ENCODE data around the gene ZNF646.
A peak's percentile ranks its signal among the peaks of the same experiment; 100 is the strongest.
"Not testable (repeated sequence)": the region's sequence is repeated elsewhere in the genome, so short reads cannot be mapped to it uniquely, and the experiment has no call there.

The ZNF646 gene

DNA sequence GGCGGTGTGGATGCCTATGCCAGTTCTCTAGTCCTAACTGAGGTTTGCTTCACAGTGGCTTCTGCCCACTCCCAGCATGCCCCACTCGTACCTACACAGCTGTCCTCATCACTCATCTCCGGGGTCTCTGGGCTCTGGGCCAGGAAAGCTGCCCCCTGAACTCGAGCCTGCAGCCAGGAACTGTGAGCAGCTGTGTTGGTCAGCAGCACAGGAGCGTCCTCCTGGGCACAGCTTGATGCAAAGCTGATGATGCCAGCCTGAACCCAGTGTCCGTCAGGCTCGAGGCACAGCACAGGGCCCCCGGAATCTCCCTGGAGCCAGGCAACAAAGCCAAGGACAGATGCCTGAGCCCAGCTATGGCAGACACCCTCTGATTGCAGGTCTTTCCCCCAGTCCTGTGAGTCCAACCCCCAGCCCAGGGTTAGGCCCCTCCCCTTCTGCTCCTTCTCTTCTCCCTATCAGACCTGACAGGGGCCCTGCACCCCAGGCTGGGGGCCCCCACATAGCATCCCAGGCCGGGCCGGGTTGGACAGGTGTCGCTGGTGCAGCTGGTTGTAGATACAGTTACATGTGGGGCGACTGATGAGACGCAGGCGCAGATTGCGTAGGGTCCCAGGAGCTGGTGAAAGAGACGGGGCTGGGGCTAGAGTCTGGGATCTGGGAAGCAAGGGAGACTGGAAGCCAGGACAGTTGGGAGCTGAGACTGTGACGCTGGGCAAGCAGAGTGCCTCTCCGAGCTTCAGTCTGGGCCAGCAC, 11.8 kb downstream of the ZNF646 start:
- DNase-seq, result no peak

DNA sequence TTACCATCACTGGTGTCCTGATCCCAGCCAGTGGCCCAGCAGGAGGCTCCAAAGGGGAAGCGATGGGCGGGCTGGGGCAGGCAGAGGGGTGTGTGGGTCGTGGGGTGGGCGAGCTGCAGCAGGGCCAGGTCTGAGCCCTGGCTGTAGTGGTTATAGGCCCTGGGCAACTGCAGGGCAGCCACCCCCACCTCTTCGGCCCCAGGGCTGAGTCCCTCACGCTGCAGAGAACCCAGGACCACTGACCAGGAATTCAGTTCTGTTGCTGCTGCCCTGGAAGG, 12.3 kb downstream of the ZNF646 start:
- DNase-seq, result no peak

DNA sequence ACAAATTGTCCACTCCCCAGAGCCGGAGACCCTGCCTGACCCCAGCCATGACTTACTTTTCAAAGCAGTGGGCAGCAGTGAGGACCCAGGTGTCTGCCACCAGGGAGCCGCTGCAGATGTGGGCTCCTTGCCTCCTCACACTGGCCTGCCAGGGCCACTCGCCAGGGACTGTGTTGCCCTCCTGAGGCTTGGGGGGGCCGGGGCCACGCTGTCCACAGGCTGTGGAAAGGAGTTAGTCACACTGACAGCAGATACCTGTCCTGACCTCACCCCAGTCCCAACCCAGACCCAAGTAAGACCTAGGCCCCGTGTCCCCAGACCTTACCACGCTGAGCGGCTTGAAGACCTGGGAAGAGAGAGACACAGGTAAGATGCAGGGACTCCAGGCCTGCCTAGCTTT, 13.3 kb downstream of the ZNF646 start:
- DNase-seq, result no peak

DNA sequence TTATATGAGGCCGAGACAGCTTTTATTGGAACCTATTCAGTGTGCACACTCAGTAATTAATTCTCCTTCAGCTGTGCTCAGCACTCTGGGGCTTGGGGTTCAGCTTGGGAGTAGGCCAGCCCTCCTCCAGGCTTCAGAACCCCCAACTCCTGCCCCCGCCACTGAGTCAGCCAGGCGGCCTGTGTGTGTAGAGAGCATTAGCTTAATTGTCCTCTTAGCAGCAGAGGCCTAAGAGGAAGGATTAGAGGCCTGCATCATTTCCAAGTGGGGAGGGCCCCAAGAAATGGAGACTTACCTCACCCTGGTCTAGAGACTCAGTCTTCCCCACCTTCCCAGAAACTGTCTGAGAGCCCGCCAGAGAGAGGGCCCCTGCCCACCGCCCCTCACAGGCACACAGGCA, 13.7 kb downstream of the ZNF646 start:
- no peak for DNase-seq

DNA sequence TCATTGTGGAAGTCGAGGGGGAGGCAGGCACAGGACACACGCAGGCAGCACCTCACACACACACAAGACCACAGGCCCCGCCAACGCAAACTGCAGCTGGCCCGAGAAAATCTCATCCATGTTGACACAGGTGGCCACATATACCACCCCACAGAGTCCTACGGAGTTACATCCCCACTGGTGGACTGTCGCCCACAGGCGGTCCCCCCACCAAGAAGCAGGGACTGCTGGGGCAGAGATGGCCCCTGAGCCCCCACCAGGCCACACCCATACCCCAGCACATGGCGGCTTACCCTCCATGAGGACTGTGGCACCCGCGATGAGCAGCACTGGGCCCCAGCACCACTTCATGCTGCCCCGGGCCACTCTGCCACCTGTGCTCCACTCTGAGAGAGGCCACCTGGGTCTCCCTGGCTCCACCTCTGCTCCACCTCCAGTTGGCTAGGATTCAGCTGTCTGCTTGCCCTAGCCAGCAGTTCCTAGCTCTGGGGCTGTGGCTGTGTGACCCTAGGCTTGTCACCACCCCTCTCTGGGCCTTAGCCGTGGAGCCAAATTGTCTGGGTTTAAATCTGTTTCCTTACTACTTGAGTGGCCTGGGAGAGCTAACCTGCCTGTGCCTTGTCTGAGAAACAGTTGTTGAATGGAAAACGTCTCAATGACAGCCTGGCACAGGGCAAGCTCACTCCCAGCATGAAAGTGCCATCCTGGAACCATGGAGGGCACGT, 14.4 kb downstream of the ZNF646 start, which contains the start of gene PRSS53:
Gene PRSS53 (minus strand): TSS at position 485 of the 725 bp plus-strand sequence. CDS start 134 bp downstream, at position 351.
- no peak for DNase-seq

DNA sequence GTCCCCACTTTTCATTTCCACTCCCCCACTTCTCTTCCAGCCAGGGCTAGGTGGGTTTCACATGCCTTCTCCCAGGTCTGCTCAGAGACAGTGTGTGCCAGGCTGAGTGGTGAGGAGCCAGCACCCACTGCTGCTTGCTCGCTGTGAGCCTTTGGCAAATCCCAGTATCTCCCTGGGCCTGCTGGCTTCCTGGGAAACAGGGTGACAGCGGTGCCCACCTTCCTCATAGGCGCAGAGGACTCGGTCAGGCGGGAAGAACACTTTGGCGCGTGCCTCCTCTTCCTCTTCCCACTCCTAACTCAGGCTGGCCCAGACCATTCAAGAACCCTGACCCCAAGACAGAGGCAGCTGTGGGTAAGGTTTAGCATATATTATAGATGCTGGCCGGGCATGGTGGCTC, 15.0 kb downstream of the ZNF646 start:
- no peak for DNase-seq

DNA sequence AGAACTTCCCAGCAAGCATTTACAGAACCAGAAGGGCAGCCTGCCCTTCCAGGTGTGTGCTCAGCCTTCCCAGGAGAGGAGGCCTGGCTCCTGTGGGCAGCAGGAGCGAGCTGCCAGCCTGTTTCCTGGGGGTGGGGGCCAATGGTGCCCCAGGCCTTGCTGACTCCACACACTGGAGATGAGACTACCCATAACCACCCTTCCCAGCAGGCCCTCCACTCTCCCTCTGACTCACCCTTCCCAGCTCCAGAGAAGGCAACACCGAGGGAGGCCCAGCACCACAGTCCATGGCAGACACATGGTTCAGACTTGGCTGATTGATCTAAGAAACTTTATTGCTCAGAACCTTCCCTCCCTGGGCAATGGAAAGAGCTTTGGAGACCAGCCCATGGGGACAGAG, 16.3 kb downstream of the ZNF646 start:
- DNase-seq, result no peak

DNA sequence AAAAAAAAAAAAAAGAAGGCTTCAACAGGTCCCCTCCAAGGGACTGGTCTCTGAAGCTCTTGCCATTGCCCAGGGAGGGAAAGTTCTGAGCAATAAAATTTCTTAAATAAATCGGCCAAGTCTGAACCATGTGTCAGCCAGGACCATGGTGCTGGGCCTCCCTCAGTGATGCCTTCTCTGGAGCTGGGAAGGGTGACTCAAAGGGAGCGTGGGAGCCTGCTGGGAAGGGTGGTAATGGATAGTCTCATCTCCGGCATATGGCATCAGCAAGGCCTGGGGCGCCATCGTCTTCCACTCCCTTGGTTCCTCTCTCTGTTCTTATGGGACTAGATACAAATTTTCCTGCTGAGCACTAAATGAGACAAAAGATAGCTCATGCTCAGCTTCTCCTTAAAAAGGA, 18.1 kb downstream of the ZNF646 start:
- no peak for DNase-seq

DNA sequence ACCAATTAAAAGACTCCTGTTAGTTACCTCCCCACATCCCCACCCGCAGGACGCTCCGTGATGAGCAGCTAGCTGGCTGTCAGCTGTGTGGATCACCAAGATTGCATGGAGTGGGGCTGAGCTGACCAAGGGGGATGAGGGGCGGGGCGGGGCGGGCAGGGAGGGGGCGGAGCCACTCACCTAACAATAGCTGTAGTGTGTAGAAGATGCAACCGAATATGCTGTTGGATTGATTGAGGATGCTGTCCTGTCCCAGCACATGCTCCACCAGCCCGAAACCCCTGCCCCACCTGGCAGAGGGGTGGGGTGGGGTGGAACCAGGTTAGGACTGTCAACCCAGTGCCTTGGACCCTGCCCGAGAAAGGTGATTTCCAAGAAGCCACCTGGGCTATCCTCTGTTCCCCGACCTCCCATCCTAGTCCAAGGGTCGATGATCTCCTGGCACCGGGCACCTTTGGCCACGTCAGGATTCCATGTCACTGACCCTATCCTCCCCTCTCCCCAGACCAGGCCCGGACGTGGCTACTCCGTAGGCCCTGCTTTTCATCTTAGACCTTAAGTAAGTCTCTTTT, 19.0 kb downstream of the ZNF646 start:
- no peak for DNase-seq

DNA sequence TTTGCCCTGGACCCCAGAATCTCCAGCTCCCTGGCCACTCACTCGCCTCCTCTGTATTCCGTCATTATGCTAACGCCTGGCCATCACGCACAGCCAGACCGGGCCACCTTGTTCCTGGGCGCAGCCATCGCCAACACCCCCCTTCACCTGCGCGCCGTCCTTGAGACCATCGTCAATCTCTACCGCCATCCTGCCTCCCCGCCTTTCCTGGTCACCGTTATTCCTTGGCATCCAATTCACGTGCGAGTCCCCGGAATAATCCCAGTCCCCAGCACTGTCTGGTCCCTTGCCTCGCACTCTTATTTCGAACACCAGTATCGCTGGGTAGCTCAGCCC, 19.8 kb downstream of the ZNF646 start:
- no peak for DNase-seq

DNA sequence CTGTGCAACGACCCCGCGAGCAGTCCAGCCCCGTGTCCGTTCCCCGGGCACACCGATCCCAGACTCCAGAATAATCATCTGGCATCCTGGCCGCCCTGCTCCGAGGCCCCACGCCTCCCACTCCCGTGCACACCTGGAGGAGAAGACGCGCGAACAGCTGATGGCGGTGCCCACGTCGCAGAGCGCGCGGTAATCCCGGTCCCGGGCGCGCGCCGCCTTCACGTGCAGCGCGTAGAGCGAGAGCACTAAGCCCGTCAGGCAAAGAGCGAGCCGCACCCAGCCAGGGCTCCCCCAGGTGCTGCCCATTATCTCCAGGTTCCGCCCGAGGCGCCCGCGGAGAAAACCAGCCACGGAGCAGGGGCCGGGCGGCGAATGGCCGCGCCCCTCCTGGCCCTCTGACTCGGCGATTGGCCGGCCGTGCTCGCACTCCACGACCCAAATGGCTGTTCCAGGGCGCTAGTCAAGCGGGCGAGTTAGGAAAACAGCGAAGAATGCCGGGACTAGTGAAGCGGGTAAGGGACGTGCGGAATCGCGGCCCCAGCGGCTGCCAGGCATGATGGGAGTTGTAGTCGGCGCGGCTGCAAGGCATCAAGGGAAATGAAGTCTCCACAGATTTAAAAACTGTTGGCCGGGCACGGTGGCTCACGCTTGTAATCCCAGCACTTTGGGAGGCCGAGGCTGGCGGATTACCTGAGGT, 20.4 kb downstream of the ZNF646 start, which contains the start of gene VKORC1:
Gene VKORC1 (minus strand): TSS at position 374 of the 697 bp plus-strand sequence. CDS start 68 bp downstream, at position 306.
- peak; percentile 76 to 96 for DNase-seq

DNA sequence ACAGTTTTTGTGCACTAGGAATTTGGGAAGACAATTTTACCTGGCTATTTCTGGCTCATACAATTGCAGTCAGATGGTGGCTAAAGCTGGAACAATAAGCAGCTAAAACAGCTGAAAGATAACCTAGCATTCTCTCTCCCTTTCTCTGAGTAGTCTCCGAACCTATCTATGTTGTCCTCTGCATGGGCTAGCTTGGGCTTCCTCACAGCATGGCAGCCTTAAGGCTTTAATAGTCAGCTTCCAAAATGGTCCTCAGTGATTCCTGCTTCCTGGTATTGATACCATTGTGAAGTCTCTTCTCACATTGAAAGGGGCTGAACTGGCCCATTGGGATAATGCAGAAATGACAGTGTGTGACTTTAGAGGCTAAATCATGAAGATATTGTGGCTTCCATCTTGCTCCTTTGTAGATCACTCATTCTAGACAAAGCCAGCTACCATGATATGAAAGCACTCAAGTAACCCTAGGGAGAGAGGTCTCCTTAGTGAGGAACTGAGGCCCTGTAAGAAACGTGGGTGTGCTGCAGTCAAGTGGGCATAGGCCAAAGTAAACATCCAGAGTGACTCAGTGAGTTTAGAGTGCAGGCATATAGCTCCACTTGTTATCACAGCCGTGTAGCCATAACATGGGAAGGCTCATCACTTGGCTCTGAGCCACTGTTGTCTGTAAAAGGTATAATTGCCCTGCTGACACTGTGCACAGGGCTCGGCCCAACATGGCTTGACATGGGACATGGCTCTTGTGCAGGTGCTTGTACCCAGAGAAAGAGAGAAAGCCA, 25.8 kb downstream of the ZNF646 start:
- DNase-seq, result no peak

DNA sequence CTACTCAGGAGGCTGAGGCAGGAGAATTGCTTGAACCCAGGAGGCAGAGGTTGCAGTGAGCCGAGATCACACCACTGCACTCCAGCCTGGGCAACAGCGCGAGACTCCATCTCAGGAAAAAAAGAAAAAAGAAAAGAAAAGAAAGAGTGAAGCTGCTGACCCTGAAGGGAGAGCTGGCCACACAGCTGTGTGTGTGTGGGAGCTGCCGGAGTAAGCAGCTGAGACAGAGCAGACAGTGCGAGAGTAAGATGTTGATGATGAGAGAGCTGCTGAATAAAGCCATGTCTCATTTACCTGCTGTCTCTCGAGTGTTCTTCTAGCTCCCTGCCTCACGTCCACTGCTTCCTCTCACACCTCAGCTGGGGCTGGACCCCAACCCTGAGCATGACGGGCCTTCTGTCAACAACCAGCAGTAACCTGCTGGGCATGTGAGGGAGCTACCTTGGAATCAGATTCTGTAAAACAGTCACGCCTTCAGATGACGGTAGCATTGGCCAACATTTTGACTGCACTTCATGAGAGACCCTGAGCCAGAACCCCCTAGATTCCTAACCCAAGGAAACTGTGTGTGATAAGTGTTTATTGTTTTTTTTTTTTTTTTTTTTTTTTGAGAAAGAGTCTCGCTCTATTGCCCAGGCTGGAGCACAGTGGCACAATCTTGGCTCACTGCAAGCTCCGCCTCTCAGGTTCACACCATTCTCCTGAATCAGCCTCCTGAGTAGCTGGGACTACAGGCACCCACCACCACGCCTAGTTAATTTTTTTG, 26.8 kb downstream of the ZNF646 start:
- DNase-seq, result not testable (repeated sequence)

DNA sequence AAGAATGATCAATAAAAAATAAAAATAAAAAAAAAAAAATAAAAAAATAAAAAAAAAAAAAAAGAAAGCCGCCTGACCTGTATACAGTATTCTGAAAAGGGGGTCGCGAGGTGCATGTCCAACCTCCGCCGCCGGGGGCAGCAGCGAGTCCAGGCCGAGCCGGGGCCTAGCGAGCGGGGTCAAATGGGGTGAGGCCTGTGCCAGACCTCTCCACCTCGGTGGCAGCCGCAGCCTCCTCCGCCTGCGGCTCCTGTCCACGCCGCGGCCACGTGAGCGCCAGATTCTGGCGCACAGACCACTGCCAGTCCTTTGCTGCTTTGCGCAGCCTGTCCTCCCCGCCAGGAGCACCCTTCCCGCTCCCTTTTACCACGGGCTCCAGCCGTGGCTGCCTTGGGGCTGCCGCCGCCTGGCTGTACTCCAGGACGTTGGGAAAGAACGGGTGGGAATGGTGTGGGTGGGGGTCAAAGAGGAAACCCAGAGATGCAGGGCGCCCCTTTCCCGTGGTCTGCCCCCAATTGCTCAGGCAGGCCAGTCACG, 31.5 kb downstream of the ZNF646 start:
- peak; percentile 63 to 67 for DNase-seq

DNA sequence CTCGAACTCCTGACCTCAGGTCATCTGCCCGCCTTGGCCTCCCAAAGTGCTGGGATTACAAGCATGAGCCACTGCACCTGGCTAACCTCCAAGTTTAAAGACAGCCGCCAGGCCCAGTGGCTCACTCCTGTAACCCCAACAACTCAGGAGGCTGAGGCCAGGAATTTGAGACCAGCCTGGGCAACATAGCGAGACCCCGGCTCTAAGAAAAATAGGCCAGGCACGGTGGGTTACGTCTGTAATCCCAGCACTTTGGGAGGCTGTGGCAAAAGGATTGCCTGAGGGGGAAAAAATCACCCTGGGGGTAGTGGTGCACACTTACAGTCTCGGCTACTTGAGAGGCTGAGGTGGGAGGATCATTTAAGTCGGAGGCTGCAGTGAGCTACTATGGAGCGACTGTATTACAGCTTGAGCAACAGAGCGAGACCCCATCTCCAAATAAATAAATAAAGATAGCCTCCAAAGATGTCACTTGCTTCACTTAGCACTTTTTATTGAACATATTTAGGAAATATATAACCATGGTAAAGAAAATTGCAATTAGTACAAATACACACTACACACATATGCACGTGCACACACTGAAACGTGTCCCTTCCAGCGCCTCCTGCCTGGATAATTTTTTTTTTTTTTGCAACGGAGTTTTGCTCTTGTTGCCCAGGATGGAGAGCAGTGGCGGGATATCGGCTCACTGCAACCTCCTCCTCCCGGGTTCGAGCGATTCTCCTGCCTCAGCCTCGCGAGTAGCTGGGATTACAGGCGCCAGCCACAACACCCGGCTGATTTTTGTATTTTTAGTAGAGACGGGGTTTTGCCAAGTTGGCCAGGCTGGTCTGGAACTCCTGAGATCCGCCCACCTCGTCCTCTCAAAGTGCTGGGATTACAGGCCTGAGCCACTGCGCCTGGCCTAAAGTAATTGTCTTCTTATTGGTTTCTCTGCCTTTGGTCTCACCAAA, 32.6 kb downstream of the ZNF646 start:
- no peak for DNase-seq

DNA sequence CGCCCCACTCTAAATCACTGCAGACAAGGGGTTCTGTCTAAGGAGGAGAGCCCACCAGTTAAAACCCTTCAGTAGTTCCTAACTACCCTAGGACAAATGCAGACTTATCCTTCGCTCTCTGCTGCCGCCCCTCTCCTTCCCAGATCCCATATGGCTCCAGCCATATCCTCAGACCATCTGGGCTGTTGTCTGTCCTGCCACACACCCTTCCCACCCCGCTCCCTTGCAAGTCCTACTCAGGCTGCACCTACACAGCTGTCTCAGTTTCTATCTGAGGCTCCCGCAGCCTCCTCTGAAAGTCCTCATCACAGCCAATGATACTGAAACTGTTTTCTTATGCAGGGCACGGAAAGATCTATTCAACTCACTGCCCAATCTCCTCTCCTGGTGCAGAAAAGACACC, 33.2 kb downstream of the ZNF646 start:
- no peak for DNase-seq

DNA sequence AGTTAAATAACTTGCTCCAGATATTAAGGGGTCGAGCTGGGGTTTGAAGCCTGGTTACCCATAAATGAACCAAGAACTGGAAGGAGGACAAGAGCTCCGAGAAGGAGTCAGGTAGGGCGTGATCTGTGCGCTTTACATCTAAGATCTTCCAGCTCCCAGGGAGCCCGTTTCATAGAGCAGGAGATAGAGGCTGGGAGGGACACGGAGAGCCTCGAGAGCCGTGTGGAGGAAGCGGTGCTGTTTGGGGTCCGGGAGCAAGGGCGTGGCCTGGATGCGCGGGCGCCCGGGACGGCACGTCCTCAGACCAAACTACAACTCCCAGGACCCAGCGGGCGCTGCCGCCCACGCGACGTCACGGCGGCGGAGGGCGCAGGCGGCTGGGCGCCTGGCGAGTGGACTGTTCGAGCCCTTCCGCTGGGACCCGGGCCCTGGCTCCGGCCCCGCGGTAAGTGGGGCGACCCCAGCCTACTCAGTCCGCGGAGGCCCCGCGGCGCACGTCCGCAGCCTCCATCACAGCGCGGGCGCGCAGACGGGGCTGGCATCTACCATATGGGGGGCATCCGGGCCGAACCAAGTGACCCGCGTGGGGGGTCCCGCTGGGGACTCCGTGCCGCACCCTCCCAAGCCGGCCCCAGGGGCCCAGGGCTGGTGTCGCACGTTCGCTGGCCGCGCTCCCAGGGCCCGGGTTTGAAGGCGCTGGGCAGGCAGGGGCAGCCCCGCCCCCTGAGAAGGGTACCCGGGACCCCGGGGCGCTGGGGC, 34.0 kb downstream of the ZNF646 start, which contains the start of gene BCKDK:
Gene BCKDK (plus strand): TSS at position 352 of the 759 bp plus-strand sequence. CDS start 838 bp downstream, outside the sequence.
- DNase-seq, result peak; percentile 20 to 22

DNA sequence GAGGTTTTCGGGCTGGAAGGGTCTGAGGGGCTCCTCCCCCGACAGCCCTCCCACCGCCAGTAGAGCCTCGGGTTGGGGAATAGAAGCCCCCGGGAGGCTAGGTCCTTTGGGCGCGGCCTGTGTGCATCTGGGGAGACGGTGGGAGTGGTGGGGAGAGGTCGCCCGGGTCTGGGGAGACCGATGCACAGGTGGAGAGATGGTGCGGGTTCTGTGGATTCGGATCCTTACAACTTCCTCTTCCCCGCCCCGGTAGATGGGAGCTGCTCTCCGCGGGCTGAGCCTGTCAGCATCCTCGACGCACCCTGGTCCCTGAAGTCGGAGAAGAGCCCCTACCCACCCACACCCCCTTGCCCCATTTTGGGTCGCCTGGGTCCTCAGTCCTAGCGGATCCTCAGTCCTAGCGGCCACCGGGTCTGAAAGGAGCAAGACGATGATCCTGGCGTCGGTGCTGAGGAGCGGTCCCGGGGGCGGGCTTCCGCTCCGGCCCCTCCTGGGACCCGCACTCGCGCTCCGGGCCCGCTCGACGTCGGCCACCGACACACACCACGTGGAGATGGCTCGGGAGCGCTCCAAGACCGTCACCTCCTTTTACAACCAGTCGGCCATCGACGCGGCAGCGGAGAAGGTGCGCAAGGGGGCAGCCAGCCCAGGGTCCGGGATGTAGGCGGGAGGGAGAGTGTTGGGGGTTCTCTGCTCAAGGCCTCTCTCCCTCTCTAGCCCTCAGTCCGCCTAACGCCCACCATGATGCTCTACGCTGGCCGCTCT, 34.8 kb downstream of the ZNF646 start:
- no peak for DNase-seq

DNA sequence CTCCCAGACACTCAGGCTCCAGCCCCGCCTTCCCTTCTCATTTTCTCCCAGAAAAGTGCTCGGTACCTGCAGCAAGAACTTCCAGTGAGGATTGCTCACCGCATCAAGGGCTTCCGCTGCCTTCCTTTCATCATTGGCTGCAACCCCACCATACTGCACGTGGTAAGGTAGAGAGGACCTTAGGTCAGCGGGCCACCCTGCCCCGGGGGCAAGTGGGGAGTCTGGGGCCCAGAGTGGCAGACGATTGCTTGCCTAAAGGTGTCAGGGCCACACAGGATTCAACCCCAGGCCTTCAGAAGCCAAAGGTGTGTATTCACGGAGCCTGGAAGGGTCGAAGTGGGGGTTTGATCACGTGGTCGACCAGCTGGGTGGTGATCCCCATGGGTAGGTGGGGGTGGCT, 35.4 kb downstream of the ZNF646 start:
- DNase-seq, result no peak
